ENCODE measurements around the gene EFCAB11.

Gene EFCAB11

DNA sequence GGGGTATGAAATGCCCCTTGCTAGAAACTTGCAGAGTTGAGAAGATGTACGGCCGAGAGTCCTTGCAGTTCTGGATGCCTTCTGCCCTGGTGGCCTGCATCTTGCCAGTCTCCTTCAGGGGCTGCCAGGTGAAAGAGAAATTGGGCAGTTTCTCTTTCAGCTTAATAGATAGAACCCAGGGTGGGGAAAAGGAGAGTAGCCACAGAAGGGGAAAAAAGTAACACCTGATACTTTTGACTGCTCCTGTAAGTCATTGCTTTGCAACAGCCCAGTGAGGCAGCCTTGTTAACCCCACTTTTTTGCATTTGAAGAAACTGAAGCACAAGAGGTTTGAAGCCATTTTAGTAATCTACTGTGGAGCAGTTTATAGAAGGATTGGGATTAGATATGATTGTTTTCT, 28.8 kb upstream of the EFCAB11 start:
- no peak for ATAC-seq
- TF ChIP-seq, protein P1, sequence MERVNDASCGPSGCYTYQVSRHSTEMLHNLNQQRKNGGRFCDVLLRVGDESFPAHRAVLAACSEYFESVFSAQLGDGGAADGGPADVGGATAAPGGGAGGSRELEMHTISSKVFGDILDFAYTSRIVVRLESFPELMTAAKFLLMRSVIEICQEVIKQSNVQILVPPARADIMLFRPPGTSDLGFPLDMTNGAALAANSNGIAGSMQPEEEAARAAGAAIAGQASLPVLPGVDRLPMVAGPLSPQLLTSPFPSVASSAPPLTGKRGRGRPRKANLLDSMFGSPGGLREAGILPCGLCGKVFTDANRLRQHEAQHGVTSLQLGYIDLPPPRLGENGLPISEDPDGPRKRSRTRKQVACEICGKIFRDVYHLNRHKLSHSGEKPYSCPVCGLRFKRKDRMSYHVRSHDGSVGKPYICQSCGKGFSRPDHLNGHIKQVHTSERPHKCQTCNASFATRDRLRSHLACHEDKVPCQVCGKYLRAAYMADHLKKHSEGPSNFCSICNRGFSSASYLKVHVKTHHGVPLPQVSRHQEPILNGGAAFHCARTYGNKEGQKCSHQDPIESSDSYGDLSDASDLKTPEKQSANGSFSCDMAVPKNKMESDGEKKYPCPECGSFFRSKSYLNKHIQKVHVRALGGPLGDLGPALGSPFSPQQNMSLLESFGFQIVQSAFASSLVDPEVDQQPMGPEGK (CRISPR knock-in tag; IDR thresholded peaks at IDR 0.05; ENCODE audit: borderline replicate concordance), result no peak
- TF ChIP-seq TCF4 (CRISPR knock-in tag; IDR thresholded peaks at IDR 0.05; ENCODE audit: borderline replicate concordance) (no peak), ZC3H10 (CRISPR knock-in tag; IDR thresholded peaks at IDR 0.05) (no peak), RARB (CRISPR knock-in tag; IDR thresholded peaks at IDR 0.05) (no peak), GLIS3 (CRISPR knock-in tag; IDR thresholded peaks at IDR 0.05) (no peak), ISL1 (CRISPR knock-in tag; IDR thresholded peaks at IDR 0.05) (no peak), TOX (CRISPR knock-in tag; IDR thresholded peaks at IDR 0.05; ENCODE audit: borderline replicate concordance) (no peak), ZNF8 (CRISPR knock-in tag; IDR thresholded peaks at IDR 0.05) (no peak), ESRRG (CRISPR knock-in tag; IDR thresholded peaks at IDR 0.05) (no peak), ZNF70 (CRISPR knock-in tag; IDR thresholded peaks at IDR 0.05) (no peak), BACH2 (CRISPR knock-in tag; IDR thresholded peaks at IDR 0.05; ENCODE audit: borderline replicate concordance) (no peak), SNAI2 (CRISPR knock-in tag; IDR thresholded peaks at IDR 0.05) (no peak)
- TF ChIP-seq, protein P2, sequence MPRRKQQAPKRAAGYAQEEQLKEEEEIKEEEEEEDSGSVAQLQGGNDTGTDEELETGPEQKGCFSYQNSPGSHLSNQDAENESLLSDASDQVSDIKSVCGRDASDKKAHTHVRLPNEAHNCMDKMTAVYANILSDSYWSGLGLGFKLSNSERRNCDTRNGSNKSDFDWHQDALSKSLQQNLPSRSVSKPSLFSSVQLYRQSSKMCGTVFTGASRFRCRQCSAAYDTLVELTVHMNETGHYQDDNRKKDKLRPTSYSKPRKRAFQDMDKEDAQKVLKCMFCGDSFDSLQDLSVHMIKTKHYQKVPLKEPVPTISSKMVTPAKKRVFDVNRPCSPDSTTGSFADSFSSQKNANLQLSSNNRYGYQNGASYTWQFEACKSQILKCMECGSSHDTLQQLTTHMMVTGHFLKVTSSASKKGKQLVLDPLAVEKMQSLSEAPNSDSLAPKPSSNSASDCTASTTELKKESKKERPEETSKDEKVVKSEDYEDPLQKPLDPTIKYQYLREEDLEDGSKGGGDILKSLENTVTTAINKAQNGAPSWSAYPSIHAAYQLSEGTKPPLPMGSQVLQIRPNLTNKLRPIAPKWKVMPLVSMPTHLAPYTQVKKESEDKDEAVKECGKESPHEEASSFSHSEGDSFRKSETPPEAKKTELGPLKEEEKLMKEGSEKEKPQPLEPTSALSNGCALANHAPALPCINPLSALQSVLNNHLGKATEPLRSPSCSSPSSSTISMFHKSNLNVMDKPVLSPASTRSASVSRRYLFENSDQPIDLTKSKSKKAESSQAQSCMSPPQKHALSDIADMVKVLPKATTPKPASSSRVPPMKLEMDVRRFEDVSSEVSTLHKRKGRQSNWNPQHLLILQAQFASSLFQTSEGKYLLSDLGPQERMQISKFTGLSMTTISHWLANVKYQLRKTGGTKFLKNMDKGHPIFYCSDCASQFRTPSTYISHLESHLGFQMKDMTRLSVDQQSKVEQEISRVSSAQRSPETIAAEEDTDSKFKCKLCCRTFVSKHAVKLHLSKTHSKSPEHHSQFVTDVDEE (CRISPR knock-in tag; IDR thresholded peaks at IDR 0.05), result no peak
- TF ChIP-seq, protein P3, sequence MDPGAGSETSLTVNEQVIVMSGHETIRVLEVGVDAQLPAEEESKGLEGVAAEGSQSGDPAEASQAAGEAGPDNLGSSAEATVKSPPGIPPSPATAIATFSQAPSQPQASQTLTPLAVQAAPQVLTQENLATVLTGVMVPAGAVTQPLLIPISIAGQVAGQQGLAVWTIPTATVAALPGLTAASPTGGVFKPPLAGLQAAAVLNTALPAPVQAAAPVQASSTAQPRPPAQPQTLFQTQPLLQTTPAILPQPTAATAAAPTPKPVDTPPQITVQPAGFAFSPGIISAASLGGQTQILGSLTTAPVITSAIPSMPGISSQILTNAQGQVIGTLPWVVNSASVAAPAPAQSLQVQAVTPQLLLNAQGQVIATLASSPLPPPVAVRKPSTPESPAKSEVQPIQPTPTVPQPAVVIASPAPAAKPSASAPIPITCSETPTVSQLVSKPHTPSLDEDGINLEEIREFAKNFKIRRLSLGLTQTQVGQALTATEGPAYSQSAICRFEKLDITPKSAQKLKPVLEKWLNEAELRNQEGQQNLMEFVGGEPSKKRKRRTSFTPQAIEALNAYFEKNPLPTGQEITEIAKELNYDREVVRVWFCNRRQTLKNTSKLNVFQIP (CRISPR knock-in tag; IDR thresholded peaks at IDR 0.05; ENCODE audit: borderline replicate concordance, low read depth), result no peak
- TF ChIP-seq, protein P4, sequence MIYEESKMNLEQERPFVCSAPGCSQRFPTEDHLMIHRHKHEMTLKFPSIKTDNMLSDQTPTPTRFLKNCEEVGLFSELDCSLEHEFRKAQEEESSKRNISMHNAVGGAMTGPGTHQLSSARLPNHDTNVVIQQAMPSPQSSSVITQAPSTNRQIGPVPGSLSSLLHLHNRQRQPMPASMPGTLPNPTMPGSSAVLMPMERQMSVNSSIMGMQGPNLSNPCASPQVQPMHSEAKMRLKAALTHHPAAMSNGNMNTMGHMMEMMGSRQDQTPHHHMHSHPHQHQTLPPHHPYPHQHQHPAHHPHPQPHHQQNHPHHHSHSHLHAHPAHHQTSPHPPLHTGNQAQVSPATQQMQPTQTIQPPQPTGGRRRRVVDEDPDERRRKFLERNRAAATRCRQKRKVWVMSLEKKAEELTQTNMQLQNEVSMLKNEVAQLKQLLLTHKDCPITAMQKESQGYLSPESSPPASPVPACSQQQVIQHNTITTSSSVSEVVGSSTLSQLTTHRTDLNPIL (CRISPR knock-in tag; IDR thresholded peaks at IDR 0.05; ENCODE audit: low read depth), result no peak
- TF ChIP-seq, protein P5, sequence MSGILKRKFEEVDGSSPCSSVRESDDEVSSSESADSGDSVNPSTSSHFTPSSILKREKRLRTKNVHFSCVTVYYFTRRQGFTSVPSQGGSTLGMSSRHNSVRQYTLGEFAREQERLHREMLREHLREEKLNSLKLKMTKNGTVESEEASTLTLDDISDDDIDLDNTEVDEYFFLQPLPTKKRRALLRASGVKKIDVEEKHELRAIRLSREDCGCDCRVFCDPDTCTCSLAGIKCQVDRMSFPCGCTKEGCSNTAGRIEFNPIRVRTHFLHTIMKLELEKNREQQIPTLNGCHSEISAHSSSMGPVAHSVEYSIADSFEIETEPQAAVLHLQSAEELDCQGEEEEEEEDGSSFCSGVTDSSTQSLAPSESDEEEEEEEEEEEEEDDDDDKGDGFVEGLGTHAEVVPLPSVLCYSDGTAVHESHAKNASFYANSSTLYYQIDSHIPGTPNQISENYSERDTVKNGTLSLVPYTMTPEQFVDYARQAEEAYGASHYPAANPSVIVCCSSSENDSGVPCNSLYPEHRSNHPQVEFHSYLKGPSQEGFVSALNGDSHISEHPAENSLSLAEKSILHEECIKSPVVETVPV (CRISPR knock-in tag; IDR thresholded peaks at IDR 0.05), result no peak

DNA sequence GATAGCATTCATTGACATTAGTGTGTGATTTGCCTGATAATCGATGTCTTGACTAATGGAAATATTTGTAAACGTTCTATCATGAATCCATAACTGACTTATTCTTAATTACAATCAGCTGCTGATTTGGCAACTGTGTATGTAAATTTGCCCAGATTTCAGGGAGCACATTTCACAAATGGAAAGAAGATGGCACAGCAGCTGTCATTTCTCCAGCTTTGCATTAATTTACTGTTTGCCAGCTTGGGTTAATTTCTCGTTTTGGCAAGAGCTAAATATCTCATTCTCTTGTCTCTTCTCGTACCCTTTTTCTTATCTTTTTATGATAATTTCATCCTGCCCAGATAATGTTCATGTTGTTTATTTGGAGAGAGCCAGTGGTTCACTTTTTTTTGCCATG, 24.1 kb upstream of the EFCAB11 start:
- TF ChIP-seq, protein P5 (CRISPR knock-in tag; IDR thresholded peaks at IDR 0.05), result no peak
- TF ChIP-seq TOX (CRISPR knock-in tag; IDR thresholded peaks at IDR 0.05; ENCODE audit: borderline replicate concordance) (no peak), GLIS3 (CRISPR knock-in tag; IDR thresholded peaks at IDR 0.05) (no peak), ZNF70 (CRISPR knock-in tag; IDR thresholded peaks at IDR 0.05) (no peak), ZNF565 (CRISPR knock-in tag; conservative IDR thresholded peaks at IDR 0.05; ENCODE audit: low read depth) (no peak), ARNTL (CRISPR knock-in tag; IDR thresholded peaks at IDR 0.05; ENCODE audit: borderline replicate concordance, low read depth) (no peak)
- no peak for ATAC-seq

DNA sequence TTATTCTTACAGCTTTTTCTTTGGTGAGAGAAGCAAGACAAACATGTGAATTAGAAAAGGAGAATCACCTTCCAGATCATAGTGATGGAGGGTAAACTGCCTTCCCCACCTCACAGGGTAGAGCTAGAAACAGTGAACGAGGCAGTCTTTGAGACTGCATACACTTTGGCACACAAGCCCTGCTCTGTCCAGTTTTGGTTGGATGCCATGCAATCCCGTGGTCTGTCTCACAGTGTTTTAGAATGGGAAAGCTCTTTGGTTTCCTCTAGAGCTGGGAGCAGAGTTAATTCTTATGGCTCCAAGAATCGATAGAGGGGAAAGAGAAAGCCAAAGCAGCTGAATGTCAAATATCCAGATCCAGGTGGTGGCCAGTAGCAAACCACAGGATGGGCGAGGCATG, 23.1 kb upstream of the EFCAB11 start:
- no peak for ATAC-seq
- TF ChIP-seq OSR1 (CRISPR knock-in tag; IDR thresholded peaks at IDR 0.05) (no peak), RARB (CRISPR knock-in tag; IDR thresholded peaks at IDR 0.05) (no peak), SNAI2 (CRISPR knock-in tag; IDR thresholded peaks at IDR 0.05) (no peak), TCF4 (CRISPR knock-in tag; IDR thresholded peaks at IDR 0.05; ENCODE audit: borderline replicate concordance) (no peak)
- TF ChIP-seq, protein P2 (CRISPR knock-in tag; IDR thresholded peaks at IDR 0.05), result no peak
- TF ChIP-seq, protein P4 (CRISPR knock-in tag; IDR thresholded peaks at IDR 0.05; ENCODE audit: low read depth), result no peak
- TF ChIP-seq, protein P1 (CRISPR knock-in tag; IDR thresholded peaks at IDR 0.05; ENCODE audit: borderline replicate concordance), result no peak
